Activated CD4-positive, alpha-beta T cell treated with anti-CD3 and anti-CD28 coated beads for 1 hour (primary cell): ENCODE measurements around the gene SIN3B.

Experiments used
- DNase-seq: peaks from one replicate; pipeline ENCODE4 v3.0.0-alpha.2; 2020

Gene SIN3B

GRCh38 chr19:16914421-16914820 is 85.2 kb downstream of the SIN3B start:
- DNase-seq: no peak

GRCh38 chr19:16915135-16915534 is 85.9 kb downstream of the SIN3B start:
- no peak for DNase-seq

- no peak for DNase-seq
Observed at GRCh38 chr19:16915734-16916133, 86.5 kb downstream of the SIN3B start.

- no peak for DNase-seq
Observed at GRCh38 chr19:16917401-16917800, 88.2 kb downstream of the SIN3B start.

- DNase-seq: no peak
Observed at GRCh38 chr19:16919496-16919895, 90.3 kb downstream of the SIN3B start.

- DNase-seq: no peak
Observed at GRCh38 chr19:16920816-16921529, 91.8 kb downstream of the SIN3B start.

- DNase-seq: no peak
Observed at GRCh38 chr19:16921766-16922591, 92.8 kb downstream of the SIN3B start.

GRCh38 chr19:16922592-16922934 is 93.4 kb downstream of the SIN3B start:
- no peak for DNase-seq

GRCh38 chr19:16922949-16923348 is 93.8 kb downstream of the SIN3B start:
- DNase-seq: no peak

- no peak for DNase-seq
Observed at GRCh38 chr19:16927883-16928282, 98.7 kb downstream of the SIN3B start.

- no peak for DNase-seq
Observed at GRCh38 chr19:16928351-16928750, 99.2 kb downstream of the SIN3B start.

- no peak for DNase-seq
Observed at GRCh38 chr19:16928916-16929315, 99.7 kb downstream of the SIN3B start.
